ENCODE results near the gene ZNF277.
"Not testable (repeated sequence)": the region's sequence is repeated elsewhere in the genome, so short reads cannot be mapped to it uniquely, and the experiment has no call there.

Gene ZNF277

DNA sequence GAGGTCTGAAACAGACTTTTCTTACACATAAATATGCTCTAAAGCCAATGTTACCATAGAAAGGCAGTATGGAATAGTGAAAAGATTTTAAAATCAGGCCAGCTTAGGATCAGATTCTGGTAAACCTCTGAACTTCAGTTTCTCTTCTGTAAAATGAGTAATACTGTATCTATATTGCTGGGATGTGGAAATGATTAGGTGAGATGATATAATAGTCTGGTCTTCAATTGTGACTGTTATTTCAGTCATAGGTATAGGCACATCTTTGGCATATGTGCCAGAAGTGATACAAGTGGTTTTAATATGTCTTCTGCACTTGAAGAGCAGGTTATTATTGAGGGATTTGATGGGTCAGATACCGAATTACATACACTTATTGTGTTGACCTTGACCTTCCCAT, 7.2 kb downstream of the ZNF277 start:
- DNase-seq = no peak

DNA sequence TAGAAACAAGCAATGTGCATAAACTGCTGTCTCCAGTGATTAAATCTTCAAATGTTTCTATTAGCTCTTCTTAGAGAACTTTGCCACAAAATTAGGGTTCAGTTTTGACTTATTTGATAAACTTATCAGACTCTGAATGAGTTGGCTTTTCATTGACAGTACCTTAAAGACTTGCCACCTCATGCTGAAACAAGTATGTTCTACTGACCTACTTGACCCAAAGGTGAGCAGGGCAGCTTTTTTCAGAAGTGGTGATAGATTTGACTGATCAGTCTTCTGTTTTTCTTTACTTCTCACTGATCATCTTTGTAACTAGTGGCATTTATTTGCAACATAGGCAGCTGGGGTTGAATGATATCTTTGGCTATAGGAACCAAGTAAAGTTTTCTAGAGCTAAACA, 7.8 kb downstream of the ZNF277 start:
- no peak for DNase-seq

DNA sequence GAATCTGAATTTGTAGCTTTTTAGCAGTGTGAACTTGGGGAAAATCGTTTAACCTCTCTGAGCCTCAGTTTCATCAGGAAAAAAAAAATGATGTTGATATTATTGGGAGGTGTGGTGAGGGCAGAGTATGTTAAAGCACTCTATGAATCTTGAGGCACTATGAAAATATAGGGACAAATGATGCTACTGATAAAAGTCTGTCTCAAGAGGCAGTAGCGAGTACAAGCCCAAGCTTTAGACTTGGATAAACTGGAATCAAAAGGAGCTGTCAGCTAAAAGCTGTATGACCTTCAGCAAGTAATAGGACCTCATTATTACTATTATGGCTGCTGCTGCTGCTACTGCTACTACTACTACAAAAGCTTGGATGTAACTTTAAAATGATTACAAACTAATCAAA, 8.4 kb downstream of the ZNF277 start:
- DNase-seq = no peak

DNA sequence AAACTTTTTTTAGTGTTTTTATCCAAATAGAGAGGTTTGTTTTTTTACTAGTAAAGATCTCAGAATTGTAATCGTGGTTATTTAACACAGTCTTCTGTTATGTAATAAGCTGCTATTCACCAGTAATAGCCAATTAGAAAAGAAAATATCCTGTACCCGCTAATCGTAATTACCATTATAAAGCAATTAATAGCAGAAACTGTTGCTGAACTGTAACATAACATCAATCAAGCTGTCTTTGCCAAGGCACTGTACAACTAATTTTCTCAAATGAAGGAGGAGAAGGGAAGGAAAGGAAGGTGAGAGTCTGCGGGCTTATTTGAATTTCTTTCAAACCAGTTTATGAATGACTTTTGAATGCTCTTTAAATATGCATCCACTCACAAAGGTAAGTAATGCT, 9.3 kb downstream of the ZNF277 start:
- no peak for DNase-seq

DNA sequence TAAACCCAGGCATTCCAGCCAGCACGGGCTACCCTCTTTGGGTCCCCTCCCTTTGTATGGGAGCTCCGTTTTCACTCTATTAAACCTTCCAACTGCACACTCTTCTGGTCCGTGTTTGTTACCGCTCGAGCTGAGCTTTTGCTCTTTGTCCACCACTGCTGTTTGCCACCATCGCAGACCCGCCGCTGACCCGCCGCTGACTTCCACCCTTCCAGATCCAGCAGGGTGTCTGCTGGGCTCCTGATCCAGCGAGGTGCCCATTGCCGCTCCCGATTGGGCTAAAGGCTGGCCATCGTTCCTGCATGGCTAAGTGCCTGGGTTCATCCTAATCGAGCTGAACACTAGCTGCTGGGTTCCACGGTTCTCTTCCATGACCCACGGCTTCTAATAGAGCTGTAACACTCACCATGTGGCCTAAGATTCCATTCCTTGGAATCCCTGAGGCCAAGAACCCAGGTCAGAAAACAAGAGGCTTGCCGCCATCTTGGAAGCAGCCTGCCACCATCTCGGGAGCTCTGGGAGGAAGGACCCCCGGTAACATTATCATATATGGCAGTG, 14.5 kb downstream of the ZNF277 start:
- DNase-seq = no peak

DNA sequence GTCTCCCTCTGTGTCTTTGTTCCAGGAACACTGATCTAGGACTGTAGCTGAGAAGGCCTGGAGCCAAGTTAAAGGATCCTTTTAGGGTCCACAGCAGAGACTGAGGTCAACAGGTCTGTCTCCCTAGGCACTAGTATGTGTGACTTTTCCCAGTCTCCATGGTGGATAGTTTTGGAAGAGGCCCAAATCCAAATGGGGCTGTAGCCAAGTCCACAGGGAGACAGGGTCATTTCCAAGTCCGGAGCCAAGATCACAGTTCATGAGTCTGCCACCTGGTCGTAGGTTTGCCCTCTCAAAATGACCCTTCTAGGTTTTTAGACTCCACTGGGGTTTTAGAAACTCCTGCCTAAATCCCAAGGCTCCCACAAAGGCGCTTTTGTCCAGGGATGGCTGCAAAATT, 16.8 kb downstream of the ZNF277 start:
- DNase-seq = no peak

DNA sequence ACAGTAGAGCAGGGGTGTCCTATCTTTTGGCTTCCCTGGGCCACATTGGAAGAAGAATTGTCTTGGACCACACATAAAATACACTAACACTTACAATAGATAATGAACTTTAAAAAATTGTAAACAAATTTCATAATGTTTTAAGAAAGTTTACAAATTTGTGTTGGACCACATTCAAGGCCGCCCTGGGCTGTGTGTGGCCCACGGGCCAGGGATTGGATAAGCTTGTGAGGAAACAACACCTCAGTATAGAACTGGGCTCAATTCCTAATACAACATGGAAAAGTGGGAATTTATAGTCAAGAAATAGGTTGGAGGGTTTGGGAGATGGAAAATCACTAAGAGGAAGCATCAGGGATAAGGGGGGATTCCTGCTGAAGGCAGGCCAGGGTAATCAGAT, 17.7 kb downstream of the ZNF277 start:
- DNase-seq = no peak

DNA sequence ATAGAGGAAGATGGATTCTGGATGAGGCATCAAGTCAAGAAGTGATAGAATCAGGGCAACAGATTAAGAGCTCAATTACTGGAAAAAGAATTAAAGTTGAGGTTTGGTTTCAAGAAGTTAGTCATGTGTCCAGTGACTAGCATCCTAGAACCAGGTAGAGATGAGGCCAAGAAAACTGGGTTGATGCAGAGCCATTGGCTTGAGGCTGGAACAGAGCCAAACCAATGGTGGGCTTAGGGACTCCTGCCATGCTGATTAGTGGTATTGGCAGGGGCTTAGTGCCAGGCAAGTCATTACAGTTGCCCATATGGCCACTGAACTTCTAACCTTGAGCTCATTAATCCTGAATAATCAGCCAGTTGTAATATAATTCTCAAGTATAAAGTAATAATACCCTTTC, 18.5 kb downstream of the ZNF277 start:
- DNase-seq = no peak

DNA sequence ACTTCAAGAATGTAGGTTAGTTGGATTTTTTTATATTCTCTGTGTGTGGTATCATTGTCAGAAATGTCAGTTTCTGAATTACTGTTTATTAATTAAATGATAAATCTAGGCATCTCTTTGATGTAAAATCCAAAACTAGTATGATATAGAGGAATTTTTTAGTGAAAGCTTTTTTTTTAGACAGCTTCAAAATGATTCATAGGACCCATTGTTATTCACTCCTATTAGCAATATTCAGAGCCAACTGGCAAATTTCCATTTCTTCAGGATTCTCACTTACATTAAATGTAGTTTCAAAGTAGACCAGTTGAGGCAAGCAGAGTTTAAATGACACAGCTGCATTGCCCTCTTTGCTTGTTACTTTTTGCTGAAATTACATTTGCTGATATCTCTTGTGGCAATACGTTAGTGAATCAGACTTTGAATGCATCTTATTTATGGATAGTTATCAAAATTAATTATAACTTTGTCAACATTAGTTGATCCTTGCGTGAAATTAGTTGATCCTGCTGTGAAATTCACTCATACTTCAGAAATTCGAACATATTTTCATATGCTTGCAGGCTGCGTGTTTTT, 20.3 kb downstream of the ZNF277 start:
- DNase-seq = no peak

DNA sequence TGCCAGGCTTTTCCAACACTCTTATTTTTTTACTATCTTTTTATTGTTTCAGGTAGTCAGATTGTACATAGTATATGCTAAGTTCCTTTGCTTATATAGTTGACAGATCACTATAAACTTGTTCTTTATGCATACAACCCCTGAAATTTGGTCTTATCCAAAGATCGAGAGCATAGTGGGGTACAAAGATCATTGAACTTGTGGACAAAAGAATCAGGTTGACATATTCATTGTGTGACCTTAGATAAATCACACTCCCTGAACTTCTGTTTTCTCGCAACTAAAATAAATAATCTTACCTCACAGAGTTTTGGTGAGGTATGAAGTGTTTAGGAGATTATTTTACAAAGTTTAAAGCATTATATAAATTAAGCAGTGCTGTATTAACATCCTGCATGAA, 22.1 kb downstream of the ZNF277 start:
- no peak for DNase-seq

DNA sequence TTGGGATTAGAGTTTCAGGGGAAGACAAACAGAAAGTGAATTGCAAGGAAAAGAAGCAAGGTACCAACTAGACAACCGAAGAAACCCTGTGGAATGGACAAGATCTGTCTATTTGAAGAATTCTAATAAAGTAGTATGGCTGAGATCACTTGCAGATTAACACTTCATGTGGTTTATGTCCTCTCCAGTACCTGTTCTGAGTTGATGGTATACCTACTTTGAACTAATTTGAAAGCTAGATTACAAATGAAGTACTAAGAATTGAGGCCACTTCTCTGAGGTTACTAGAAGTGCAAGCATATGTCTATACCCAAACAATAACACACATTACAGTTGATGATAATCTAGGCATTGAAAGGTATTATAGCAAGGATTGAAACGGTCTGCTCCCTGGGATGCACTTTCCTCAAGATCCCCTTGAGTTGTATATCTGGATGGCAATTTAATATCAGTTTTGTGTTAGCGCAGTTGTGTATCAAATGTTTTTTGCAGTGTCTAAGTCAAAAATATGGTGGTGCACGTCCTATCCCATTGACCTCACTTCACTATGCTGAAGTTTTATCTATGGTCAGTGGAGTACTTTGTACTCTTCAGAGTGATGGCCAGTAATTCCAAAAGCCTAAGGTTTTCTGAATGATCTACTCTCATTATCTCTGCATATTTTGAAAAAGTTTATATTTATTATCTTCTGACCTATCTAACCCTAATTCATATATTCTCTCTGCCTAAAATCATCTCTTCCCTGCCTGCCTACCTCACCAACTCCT, 25.9 kb downstream of the ZNF277 start:
- DNase-seq = no peak

DNA sequence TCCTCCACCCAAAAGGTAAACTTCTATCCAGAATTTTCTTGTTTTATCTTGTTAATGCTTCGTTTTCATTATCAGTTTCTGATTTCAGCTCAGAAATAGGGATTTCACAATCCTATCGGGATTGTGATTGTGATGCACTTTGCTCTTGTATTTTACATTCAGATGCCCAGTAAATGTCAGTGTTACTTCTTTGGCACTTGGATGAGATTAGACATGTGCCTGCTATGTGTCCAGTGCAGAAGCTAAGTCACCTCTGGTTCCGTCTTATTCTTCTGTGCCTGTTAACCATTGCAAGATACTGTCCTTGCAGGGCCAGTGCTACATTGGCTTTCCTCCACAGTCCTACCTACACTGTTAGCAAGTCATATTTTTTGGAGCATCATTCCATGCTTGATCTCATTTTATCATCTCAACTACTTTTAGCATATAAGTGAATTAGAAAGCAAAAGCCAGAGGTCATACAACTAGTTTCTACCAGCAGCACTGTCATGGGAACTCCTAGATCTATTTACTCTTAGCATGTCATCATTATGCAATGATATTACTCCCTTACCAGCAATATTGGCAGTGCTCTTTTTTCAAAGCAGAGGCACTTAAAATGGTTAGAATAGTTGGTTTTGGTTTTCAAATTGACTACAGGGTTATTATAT, 26.7 kb downstream of the ZNF277 start:
- no peak for DNase-seq

DNA sequence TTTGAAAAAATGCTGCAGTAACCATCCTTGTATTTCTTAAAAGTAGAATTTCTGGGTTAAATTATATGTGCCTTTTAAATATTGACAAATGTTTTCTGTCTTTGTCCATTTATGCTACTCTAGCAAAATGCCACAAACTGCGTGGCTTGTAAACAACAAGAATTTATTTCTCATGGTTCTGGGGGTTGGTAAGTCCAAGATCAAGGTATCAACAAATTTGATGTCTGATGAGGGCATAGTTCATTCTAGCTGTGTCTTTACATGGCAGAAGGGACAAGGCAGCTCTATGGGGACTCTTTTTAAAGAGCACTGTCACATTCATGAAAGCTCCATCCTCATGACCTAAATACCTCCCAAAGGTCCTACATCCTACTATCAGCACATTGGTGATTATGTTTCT, 27.7 kb downstream of the ZNF277 start:
- DNase-seq = no peak

DNA sequence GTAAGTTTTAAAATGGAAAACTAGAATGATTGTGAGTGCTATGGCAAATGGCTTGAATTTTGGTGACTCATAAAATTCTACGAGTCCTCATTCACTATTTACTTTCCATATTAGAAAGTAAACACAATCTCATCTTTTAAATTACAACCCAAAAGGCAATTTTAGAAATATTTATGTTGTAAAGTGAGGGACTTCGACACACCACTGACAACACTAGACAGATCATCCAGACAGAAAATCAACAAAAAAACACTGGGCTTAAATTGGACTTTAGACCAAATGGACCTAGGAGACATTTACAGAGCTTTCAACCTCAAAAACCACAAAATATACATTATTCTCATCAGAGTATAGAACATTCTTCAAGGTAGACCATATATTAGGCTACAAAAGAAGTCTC, 30.1 kb downstream of the ZNF277 start:
- DNase-seq = no peak

DNA sequence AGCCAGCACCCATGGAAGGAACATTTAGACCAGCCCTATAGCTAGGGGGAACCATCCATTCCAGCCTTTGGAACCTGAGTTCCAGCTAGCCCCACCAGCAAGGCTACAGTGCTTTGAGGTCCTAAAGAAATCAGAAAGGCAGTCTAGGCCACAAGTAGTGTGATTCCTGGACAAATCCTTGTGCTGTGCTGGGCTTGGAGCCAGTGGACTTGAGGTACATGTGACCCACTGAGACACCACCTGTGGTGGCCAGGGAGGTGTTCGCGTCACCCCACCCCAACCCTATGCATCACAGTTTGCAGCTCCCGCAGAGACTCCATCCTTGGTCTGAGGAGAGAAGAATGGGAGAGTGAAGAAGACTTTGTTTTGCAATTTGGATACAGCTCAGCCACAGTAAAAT, 31.8 kb downstream of the ZNF277 start:
- no peak for DNase-seq

DNA sequence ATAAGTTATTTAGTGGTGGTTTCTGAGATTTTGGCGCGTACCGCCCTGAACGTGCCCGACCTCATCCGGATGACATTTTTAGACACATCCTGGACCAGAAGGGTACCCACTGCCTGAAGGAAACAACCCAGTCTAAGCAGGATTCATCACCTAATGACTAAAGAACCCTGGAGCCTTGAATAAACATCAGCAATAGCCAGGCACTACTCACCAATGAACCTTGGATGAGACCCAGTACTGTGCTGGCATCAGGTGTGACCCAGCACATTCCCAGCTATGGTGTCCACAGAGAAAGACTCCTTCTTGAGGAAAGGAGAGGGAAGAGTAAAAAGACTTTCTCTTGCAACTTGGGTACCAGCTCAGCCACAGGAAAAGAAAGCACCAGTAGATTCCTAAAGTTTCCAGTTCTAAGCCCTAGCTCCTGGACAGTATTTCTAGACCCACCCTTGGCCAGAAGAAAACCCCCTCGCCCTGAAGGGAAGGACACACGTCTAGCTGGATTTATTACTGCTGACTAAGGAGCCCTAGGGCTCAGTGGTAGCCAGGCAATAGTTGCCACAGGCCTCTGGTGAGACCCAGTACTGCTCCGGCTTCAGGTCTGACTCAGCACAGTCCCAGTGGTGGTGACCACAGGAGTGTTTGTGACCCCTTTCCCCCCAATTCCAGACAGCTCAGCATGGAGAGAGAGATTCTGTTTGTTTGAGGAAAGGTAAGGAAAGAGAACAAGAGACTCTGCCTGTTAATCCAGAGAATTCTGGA, 32.5 kb downstream of the ZNF277 start:
- no peak for DNase-seq

DNA sequence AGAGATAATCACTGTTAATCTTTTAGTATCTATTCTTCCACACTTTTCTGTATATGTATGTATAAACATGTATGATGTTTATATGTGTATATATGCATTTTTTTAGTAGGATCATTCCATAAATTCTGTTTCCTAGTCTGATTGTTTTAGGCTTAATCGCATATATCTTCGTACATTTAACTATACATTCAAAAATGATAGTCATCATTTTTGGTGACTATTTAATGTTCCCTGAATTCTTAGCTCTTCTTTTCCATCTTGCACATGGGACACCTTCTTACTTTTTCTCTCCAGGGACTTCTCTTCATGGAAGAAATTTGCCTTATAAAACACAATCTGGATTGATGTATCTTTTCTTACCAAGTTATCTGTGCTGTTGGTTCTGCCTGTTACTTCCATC, 42.1 kb downstream of the ZNF277 start:
- no peak for DNase-seq

DNA sequence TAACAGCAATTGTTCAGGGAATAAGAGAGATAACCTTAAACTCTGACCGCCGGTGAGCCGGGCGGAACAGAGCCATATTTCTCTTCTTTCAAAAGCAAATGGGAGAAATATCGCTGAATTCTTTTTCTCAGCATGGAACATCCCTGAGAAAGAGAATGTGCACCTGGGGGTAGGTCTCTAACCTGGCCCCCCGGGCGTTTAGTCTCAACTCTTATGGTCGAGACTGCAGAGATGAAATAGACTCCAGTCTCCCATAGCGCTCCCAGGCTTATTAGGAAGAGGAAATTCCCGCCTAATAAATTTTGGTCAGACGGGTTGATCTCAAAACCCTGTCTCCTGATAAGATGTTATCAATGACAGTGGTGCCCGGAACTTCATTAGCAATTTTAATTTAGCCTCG, 43.5 kb downstream of the ZNF277 start:
- not testable (repeated sequence) for DNase-seq

DNA sequence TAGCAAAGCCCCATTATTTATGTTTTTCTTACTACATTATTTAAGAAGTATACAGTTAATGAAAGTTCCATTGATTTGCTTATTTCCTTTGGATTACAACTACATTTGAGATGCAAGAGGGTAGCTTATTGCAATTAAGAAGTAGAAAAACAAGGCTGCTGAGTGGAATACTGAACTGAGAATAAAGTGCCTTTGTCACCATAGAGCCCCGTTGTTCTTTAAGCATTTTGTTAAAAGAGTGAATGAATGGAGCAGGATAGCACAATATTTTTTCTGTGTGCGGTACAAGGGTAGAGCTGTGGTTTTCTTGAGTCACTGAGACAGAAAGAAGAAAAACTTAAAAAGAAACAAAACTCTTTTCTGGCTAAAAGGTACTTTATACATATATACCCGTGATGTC, 45.6 kb downstream of the ZNF277 start:
- DNase-seq = no peak

DNA sequence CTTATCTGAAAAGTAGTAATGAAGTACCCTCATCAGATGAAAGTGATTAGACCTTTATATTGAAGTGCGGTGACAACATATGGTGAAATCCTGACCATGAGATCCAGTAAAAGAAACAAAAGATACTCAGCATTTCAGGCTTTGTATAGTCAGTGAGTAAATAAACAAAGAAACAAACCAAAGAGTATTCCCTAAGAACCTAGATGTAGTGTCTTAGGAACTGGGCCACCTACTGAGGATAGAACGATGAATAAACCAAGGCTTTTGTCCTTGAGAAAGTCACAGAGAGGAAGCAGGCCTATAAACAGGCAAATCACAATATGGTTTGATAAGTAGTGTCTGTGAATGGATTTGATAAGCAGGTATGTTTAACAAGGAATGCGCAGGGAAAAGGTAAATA, 46.2 kb downstream of the ZNF277 start:
- DNase-seq = no peak

DNA sequence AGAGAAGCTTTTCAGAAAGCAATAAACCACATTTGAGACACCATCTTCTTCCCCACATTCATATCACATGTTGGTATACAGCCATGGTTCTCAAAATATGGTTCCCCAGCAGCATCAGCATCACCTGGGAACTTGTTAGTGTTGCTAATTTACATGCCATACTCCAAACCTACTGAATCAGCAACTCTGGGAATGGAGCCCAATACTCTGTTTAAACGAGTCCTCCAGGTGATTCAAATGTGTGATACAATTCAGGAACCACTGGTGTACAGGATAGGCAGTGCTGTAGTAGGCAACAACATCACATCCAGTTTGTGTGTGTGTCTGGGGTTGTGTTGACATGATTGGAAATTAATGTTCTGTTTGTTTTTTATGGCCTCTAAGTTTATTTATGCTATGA, 47.7 kb downstream of the ZNF277 start:
- DNase-seq = no peak

DNA sequence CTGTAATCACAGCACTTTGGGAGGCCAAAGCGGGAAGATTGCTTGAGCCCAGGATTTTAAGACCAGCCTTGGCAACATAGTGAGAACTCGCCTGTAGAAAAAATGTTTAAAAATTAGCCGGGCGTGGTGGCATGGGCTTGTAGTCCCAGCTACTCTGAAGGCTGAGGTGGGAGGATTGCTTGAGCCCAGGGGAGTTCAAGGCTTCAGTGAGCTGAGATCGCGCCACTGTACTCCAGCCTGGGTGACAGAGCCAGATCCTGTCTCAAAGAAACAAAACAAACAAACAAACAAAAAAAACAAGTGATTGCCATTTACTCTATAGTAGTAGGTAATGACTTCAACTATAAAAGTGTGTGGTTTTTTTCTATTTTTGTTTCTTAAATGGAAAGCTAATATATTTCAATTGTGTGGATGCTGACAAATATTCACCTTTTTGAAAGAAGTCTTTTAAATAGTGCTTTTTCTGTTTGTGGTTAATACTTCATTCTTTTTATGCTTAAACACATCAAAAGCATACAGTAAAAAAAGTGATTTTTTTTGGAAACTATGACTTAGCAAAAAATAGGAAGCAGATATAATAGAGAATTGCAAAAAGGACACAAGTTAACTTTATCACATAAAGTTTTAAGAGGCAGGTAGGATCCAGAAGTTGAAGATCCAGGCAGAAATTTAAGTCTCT, 48.4 kb downstream of the ZNF277 start:
- DNase-seq = no peak

DNA sequence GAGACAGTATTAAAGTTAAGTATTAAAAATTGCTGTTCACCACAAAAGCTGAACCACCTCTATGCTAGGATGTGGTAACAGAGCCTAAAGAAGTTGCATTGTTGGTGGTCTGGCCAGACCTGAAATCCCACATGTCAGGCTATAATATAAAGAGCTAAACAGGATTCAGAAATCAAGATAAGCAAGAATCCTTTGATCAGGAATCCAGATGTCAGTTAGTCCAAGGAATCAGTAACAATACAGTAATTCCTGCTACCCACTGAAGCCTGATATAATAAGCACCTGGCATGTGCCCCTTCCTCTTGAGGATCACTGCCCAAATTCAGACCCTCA, 48.9 kb downstream of the ZNF277 start:
- no peak for DNase-seq

All from NK-92 treated with Interleukin-12 subunit alpha and Interleukin-12 subunit beta, amount 100 ng/mL, for 24 hours (cell line).